Measurements from ENCODE around the gene LAMC2.
"Not testable (repeated sequence)": the region's sequence is repeated elsewhere in the genome, so short reads cannot be mapped to it uniquely, and the experiment has no call there.

The LAMC2 gene

GRCh38 chr1:183148599-183148998 lies 37.5 kb upstream of the LAMC2 start:
- no peaks in the 10 kb centered on the region for H3K9me3 ChIP-seq (ENCODE audit: insufficient read depth, low read depth, low read length)
- no peaks in the 10 kb centered on the region for H3K79me2 ChIP-seq (ENCODE audit: insufficient read depth, low read length)
- H4K20me1 ChIP-seq (ENCODE audit: insufficient read depth, low read length, poor library complexity, severe bottlenecking): no peaks in the 10 kb centered on the region
- TF ChIP-seq EZH2phosphoT487 (IDR thresholded peaks at IDR 0.05; ENCODE audit: borderline replicate concordance) (no peak), CTCF (conservative IDR thresholded peaks at IDR 0.05; ENCODE audit: low read length) (no peak)
- H3K9ac ChIP-seq (ENCODE audit: low read depth, low read length, poor library complexity, severe bottlenecking): no peak overlapping the region
- no peak overlapping the region for H3K4me2 ChIP-seq (ENCODE audit: low read depth, low read length, poor library complexity, severe bottlenecking)
- no peak overlapping the region for H2AFZ ChIP-seq (ENCODE audit: low read length)
- peaks cover 18% of the 10 kb centered on the region for H3K4me1 ChIP-seq (ENCODE audit: insufficient read depth, low read length, poor library complexity, severe bottlenecking)
- no peak overlapping the region for H3K4me3 ChIP-seq (ENCODE audit: low read length, poor library complexity, severe bottlenecking)
- no peaks in the 10 kb centered on the region for H3K27me3 ChIP-seq (ENCODE audit: insufficient read depth, low read length, poor library complexity, severe bottlenecking)
- no peaks in the 10 kb centered on the region for H3K36me3 ChIP-seq (ENCODE audit: insufficient read depth, low read length)
- H3K9me2 ChIP-seq (replicated peaks; ENCODE audit: low read depth, low read length): no peaks in the 10 kb centered on the region
- H3F3A ChIP-seq (ENCODE audit: low read depth): no peaks in the 10 kb centered on the region

GRCh38 chr1:183149273-183149672 lies 36.8 kb upstream of the LAMC2 start:
- TF ChIP-seq CTCF (conservative IDR thresholded peaks at IDR 0.05; ENCODE audit: low read length): no peak
- no peak for TF ChIP-seq EZH2phosphoT487 (IDR thresholded peaks at IDR 0.05; ENCODE audit: borderline replicate concordance)
- peaks cover 13% of the 10 kb centered on the region for H3K4me1 ChIP-seq (ENCODE audit: insufficient read depth, low read length, poor library complexity, severe bottlenecking)
- H3K79me2 ChIP-seq (ENCODE audit: insufficient read depth, low read length): no peaks in the 10 kb centered on the region
- H3K9ac ChIP-seq (ENCODE audit: low read depth, low read length, poor library complexity, severe bottlenecking): no peak overlapping the region
- no peaks in the 10 kb centered on the region for H3K27me3 ChIP-seq (ENCODE audit: insufficient read depth, low read length, poor library complexity, severe bottlenecking)
- H2AFZ ChIP-seq (ENCODE audit: low read length): no peak overlapping the region
- H3K36me3 ChIP-seq (ENCODE audit: insufficient read depth, low read length): no peaks in the 10 kb centered on the region
- H3K9me3 ChIP-seq (ENCODE audit: insufficient read depth, low read depth, low read length): no peaks in the 10 kb centered on the region
- H3F3A ChIP-seq (ENCODE audit: low read depth): no peaks in the 10 kb centered on the region
- H3K4me2 ChIP-seq (ENCODE audit: low read depth, low read length, poor library complexity, severe bottlenecking): no peak overlapping the region
- no peaks in the 10 kb centered on the region for H4K20me1 ChIP-seq (ENCODE audit: insufficient read depth, low read length, poor library complexity, severe bottlenecking)
- no peaks in the 10 kb centered on the region for H3K9me2 ChIP-seq (replicated peaks; ENCODE audit: low read depth, low read length)
- no peak overlapping the region for H3K4me3 ChIP-seq (ENCODE audit: low read length, poor library complexity, severe bottlenecking)

GRCh38 chr1:183150032-183150431 lies 36.0 kb upstream of the LAMC2 start:
- not testable (repeated sequence) for H3K9me2 ChIP-seq (replicated peaks; ENCODE audit: low read depth, low read length); H2AFZ ChIP-seq (ENCODE audit: low read length); H3K36me3 ChIP-seq (ENCODE audit: insufficient read depth, low read length); H3F3A ChIP-seq (ENCODE audit: low read depth); H4K20me1 ChIP-seq (ENCODE audit: insufficient read depth, low read length, poor library complexity, severe bottlenecking); H3K9ac ChIP-seq (ENCODE audit: low read depth, low read length, poor library complexity, severe bottlenecking); H3K4me3 ChIP-seq (ENCODE audit: low read length, poor library complexity, severe bottlenecking); H3K4me1 ChIP-seq (ENCODE audit: insufficient read depth, low read length, poor library complexity, severe bottlenecking); H3K79me2 ChIP-seq (ENCODE audit: insufficient read depth, low read length); H3K27me3 ChIP-seq (ENCODE audit: insufficient read depth, low read length, poor library complexity, severe bottlenecking); H3K4me2 ChIP-seq (ENCODE audit: low read depth, low read length, poor library complexity, severe bottlenecking); H3K9me3 ChIP-seq (ENCODE audit: insufficient read depth, low read depth, low read length)

GRCh38 chr1:183150445-183150844 lies 35.6 kb upstream of the LAMC2 start:
- no peak overlapping the region for H2AFZ ChIP-seq (ENCODE audit: low read length)
- TF ChIP-seq EZH2phosphoT487 (IDR thresholded peaks at IDR 0.05; ENCODE audit: borderline replicate concordance): no peak
- no peak for TF ChIP-seq CTCF (conservative IDR thresholded peaks at IDR 0.05; ENCODE audit: low read length)

More at GRCh38 chr1:183150445-183150844, 35.6 kb upstream of the LAMC2 start:
- H3K79me2 ChIP-seq (ENCODE audit: insufficient read depth, low read length): no peaks in the 10 kb centered on the region
- no peaks in the 10 kb centered on the region for H3K27me3 ChIP-seq (ENCODE audit: insufficient read depth, low read length, poor library complexity, severe bottlenecking)
- no peak overlapping the region for H3K9ac ChIP-seq (ENCODE audit: low read depth, low read length, poor library complexity, severe bottlenecking)
- peaks cover 6% of the 10 kb centered on the region for H3K4me1 ChIP-seq (ENCODE audit: insufficient read depth, low read length, poor library complexity, severe bottlenecking)
- H3K9me3 ChIP-seq (ENCODE audit: insufficient read depth, low read depth, low read length): no peaks in the 10 kb centered on the region
- no peak overlapping the region for H3K4me3 ChIP-seq (ENCODE audit: low read length, poor library complexity, severe bottlenecking)
- no peak overlapping the region for H3K4me2 ChIP-seq (ENCODE audit: low read depth, low read length, poor library complexity, severe bottlenecking)
- H3K36me3 ChIP-seq (ENCODE audit: insufficient read depth, low read length): no peaks in the 10 kb centered on the region
- no peaks in the 10 kb centered on the region for H3K9me2 ChIP-seq (replicated peaks; ENCODE audit: low read depth, low read length)
- H4K20me1 ChIP-seq (ENCODE audit: insufficient read depth, low read length, poor library complexity, severe bottlenecking): no peaks in the 10 kb centered on the region
- H3F3A ChIP-seq (ENCODE audit: low read depth): no peaks in the 10 kb centered on the region

All from Loucy (cell line).